HEK293T (cell line): Measurements from ENCODE around the gene TTC39B.

ENCODE experiments used
- CTCF ChIA-PET: fragments of 350-600 bp; formaldehyde crosslinking; extraction: SDS; loops from one replicate; lab custom pipeline; 2021; ENCODE audit warnings: antibody characterized with exemption, inconsistent platforms; lab: Yijun Ruan, JAX
- POLR2A ChIA-PET: fragments of 350-600 bp; formaldehyde crosslinking; extraction: SDS; loops from one replicate; lab custom pipeline; 2020; ENCODE audit warnings: antibody characterized with exemption, inconsistent platforms; lab: Yijun Ruan, JAX
- DNase-seq: peaks from one replicate; pipeline ENCODE4 v3.0.0; 2012; ENCODE audit warnings: mixed read lengths; ENCODE audit errors: extremely low spot score
- ARNT ChIP-seq: fragments of 450-650 bp; IDR thresholded peaks from 2 replicates; pipeline ENCODE4 v1.6.1; 2017; ENCODE audit warnings: mild to moderate bottlenecking
- BHLHE40 ChIP-seq: fragments of 450-650 bp; IDR thresholded peaks from 2 replicates; pipeline ENCODE4 v1.6.1; 2016; ENCODE audit warnings: mild to moderate bottlenecking, moderate library complexity, borderline replicate concordance
- CTBP1 ChIP-seq: fragments of 450-650 bp; IDR thresholded peaks from 2 replicates; pipeline ENCODE4 v1.6.1; 2016; ENCODE audit warnings: borderline replicate concordance
- ELF4 ChIP-seq: fragments of 450-650 bp; IDR thresholded peaks from 2 replicates; pipeline ENCODE4 v1.6.1; 2017; ENCODE audit warnings: antibody characterized with exemption
- FOXA1 ChIP-seq: fragments of 450-650 bp; IDR thresholded peaks from 2 replicates; pipeline ENCODE4 v1.6.1; 2016; ENCODE audit warnings: mild to moderate bottlenecking
- FOXK2 ChIP-seq: fragments of 450-650 bp; IDR thresholded peaks from 2 replicates; pipeline ENCODE4 v1.6.1; 2016; ENCODE audit warnings: mild to moderate bottlenecking
- FOXM1 ChIP-seq: fragments of 450-650 bp; IDR thresholded peaks from 2 replicates; pipeline ENCODE4 v1.6.1; 2017; ENCODE audit warnings: mild to moderate bottlenecking, borderline replicate concordance
- HDGF ChIP-seq: fragments of 450-650 bp; IDR thresholded peaks from 2 replicates; pipeline ENCODE4 v1.6.1; 2017; ENCODE audit warnings: antibody characterized with exemption, borderline replicate concordance
- L3MBTL2 ChIP-seq: fragments of 450-650 bp; conservative IDR thresholded peaks from 2 replicates; pipeline ENCODE4 v1.6.1; 2016; ENCODE audit warnings: mild to moderate bottlenecking
- LEF1 ChIP-seq: fragments of 450-650 bp; IDR thresholded peaks from 2 replicates; pipeline ENCODE4 v1.6.1; 2017; ENCODE audit warnings: mild to moderate bottlenecking, borderline replicate concordance
- NFRKB ChIP-seq: fragments of 450-650 bp; IDR thresholded peaks from 2 replicates; pipeline ENCODE4 v1.6.1; 2016; ENCODE audit warnings: mild to moderate bottlenecking, moderate library complexity
- SP1 ChIP-seq: fragments of 450-650 bp; IDR thresholded peaks from 2 replicates; pipeline ENCODE4 v1.6.1; 2017
- SUZ12 ChIP-seq: fragments of 450-650 bp; IDR thresholded peaks from 2 replicates; pipeline ENCODE4 v1.6.1; 2016; ENCODE audit warnings: mild to moderate bottlenecking
- TARDBP ChIP-seq: fragments of 450-650 bp; IDR thresholded peaks from 2 replicates; pipeline ENCODE4 v1.6.1; 2016
- ZNF384 ChIP-seq: fragments of 450-650 bp; IDR thresholded peaks from 2 replicates; pipeline ENCODE4 v1.6.1; 2016
- TF ChIP-seq, protein P1 (sequence below): fragments of 450-650 bp; IDR thresholded peaks from 2 replicates; pipeline ENCODE4 v1.6.1; 2016

The TTC39B gene

DNA sequence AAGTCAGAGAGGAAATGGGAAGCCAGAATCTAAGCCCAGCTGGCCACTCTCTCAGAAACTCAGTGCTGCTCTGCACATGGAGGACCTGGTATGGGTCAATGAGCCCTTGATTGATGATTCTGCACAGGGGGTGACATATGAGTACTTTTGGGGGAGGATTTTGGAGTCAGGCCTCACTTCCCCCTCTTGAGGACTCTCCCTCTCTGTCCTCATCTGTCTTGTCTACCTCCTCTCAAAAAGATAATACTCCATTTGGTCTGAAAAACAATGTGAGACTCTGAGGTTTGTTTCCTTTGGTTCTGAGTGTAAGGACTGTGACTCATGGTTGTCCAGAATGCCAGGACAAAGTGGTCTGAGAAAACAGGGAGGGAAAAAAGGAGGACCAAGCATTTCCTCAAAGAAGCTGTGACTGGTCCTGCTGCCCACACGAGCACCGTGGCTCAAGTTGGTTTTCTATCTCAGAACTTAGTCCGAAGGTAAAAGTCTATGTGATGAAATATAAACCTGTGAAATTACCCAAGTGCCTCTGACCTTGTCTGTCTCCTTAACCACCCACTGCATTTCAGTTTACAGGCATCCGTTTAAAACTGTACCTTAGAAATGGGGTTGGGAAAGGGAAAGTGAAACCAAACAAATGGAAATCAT lies 11.1 kb downstream of the TTC39B start:
- ChIA-PET POLR2A (no interaction called here), CTCF (no interaction called here)
- TF ChIP-seq FOXM1 (no peak), BHLHE40 (no peak), FOXA1 (no peak), CTBP1 (no peak), ARNT (no peak), ZNF384 (no peak), SP1 (no peak)
- no peak for DNase-seq

DNA sequence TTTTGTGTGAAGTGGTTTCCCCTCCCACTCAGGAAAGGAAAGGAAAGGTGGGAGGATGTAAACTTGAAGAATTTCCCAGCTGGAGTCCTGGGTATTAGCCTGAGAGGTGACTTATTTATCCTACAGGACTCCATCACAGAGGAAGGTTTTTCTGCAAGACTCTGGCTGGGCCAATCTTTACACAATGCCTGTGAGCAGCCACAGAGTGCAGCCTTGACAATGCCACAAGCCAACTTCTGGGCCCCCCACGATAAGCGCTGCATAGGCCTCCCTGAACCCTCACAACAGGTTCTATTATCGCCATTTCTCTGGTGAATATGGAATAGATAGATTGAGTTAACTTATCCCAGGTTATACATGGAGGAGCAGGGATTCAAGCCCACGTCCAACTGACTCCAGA lies 12.4 kb downstream of the TTC39B start:
- CTCF ChIA-PET, result no interaction called here
- TF ChIP-seq NFRKB (no peak), FOXM1 (no peak), ARNT (no peak), FOXK2 (no peak), BHLHE40 (no peak), L3MBTL2 (no peak), LEF1 (no peak), FOXA1 (no peak), ZNF384 (no peak), CTBP1 (no peak), SP1 (no peak), SUZ12 (no peak), ELF4 (no peak), TARDBP (no peak)
- TF ChIP-seq, protein P1, sequence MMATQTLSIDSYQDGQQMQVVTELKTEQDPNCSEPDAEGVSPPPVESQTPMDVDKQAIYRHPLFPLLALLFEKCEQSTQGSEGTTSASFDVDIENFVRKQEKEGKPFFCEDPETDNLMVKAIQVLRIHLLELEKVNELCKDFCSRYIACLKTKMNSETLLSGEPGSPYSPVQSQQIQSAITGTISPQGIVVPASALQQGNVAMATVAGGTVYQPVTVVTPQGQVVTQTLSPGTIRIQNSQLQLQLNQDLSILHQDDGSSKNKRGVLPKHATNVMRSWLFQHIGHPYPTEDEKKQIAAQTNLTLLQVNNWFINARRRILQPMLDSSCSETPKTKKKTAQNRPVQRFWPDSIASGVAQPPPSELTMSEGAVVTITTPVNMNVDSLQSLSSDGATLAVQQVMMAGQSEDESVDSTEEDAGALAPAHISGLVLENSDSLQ, result no peak
- POLR2A ChIA-PET, result no interaction called here
- no peak for DNase-seq

DNA sequence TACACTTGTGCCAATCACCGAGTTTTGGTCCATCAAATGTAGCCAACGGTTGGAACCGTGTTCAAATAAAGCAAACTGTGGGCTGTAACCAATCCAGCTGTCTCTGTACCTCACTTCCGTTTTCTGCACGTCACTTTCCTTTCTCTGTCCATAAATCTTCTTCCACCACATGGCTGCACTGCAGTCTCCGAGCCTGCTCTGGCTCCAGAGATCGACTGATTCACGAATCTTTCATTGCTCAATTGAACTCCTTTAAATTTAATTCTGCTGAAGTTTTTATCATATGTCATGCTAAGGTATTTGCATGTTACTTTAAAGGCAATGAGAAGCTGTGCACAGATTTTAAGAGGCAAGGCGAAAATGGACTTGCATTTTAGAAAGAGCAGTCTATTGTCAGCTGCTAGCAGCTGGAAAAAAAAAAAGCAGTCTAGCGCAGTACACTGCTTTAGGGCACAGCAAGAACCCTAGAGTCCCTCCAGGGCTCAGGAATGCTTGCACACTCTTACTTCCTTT lies 13.2 kb downstream of the TTC39B start:
- ChIA-PET POLR2A (no interaction called here), CTCF (no interaction called here)
- DNase-seq, result no peak
- TF ChIP-seq, protein P1, result 0 out of 2 replicates have a peak, but pooled peaks have one; percentile 7
- TF ChIP-seq ARNT (no peak), L3MBTL2 (no peak), FOXA1 (no peak), ZNF384 (no peak)

DNA sequence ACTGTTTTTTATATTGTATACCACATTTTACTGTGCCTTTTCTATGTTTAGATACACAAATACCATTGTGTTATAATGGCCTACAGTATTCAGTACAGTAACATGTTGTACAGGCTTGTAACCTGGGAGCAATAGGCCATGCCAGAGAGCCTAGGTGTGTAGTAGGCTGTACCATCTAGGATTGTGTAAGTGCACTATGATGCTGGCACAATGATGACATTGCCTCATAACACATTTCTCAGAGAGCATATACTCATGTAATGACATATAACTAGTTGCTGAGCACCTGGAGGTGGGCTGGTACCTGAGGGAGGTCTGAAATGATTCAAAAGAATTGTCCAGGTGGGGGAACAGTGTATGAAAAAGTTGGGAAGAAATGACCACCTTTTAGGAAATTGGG lies 13.9 kb downstream of the TTC39B start:
- CTCF ChIA-PET, result no interaction called here
- TF ChIP-seq ELF4 (no peak), NFRKB (no peak), FOXM1 (no peak), L3MBTL2 (no peak), LEF1 (no peak), ZNF384 (no peak), SUZ12 (no peak), FOXK2 (no peak), ARNT (no peak), CTBP1 (no peak), TARDBP (no peak), HDGF (no peak), SP1 (no peak), BHLHE40 (no peak), FOXA1 (no peak)
- TF ChIP-seq, protein P1, result no peak
- DNase-seq, result no peak
- POLR2A ChIA-PET, result no interaction called here

DNA sequence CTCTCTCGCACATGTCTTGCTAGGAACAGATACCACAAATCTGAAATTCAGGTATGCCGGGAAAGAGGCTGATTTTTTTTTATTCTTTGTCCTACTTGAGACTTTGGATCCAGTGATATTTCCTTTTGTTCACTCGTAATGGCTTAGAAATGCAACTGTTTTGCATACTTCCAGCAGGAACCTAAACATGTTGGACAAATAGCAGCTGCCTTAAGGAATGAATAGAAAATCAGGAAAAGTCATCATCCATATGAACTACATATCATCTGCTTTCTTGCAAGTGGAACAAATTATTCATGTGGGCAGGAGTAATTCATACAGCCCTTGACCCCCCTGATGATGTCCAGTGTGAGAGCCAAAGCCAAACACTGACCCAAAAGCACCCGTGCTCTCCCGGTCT lies 17.4 kb downstream of the TTC39B start:
- ChIA-PET POLR2A (no interaction called here), CTCF (no interaction called here)
- TF ChIP-seq NFRKB, result no peak
- no peak for TF ChIP-seq FOXK2
- no peak for TF ChIP-seq BHLHE40
- no peak for TF ChIP-seq ARNT
- no peak for TF ChIP-seq L3MBTL2
- TF ChIP-seq HDGF, result no peak
- no peak for TF ChIP-seq SUZ12
- no peak for TF ChIP-seq FOXM1
- no peak for TF ChIP-seq CTBP1
- no peak for TF ChIP-seq SP1
- no peak for TF ChIP-seq ELF4
- TF ChIP-seq FOXA1, result no peak
- DNase-seq, result no peak

DNA sequence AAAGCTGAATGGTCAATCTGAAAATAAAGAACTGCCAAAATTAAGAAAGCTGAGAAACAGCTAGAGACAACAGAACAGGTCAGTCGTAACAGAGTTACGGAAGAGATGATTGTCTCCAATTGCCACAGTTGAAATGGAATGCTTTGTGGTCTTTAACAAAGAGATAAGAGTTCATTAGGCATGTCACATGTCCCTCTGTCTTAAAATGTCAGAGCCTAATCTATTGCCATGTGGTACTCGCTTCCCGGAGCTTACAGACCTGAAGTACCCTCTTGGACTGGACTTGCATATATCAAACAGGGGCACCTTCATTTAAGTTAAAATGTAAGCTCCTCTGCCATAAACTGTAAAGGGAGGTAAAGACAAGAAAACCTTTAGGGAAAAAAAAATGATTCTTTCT lies 19.7 kb downstream of the TTC39B start:
- TF ChIP-seq BHLHE40 (no peak), FOXK2 (no peak), CTBP1 (no peak), SP1 (no peak), ZNF384 (no peak), TARDBP (no peak), ARNT (no peak), FOXA1 (no peak), NFRKB (no peak), ELF4 (no peak), HDGF (no peak), LEF1 (no peak), FOXM1 (no peak), SUZ12 (no peak), L3MBTL2 (no peak)
- TF ChIP-seq, protein P1, result no peak
- no peak for DNase-seq
- CTCF ChIA-PET, result interaction anchor here (0.7 kb wide), 1 partner anchor 379 kb away, joined by 4 read pairs; no protein-coding TSS in a partner anchor
- POLR2A ChIA-PET, result no interaction called here
